Fibroblast of the aortic adventitia (primary cell): ENCODE data around the gene AP1M1. TPM values are rescaled to one million over a fixed set of nuclear protein-coding genes. Genes with fewer than 3 reads are reported as not detected.

Experiments used
- DNase-seq: peaks from one replicate; pipeline ENCODE4 v3.0.0-alpha.2; 2010; ENCODE audit warnings: low read depth
- H3K4me3 ChIP-seq: 2 replicates; pipeline ENCODE4 v1.5.1; 2011; ENCODE audit warnings: low read depth, mild to moderate bottlenecking, control low read depth, low read length, moderate library complexity
- CTCF ChIP-seq: IDR thresholded peaks from 2 replicates; pipeline ENCODE4 v1.5.1; 2011; ENCODE audit warnings: mild to moderate bottlenecking, low read length, control low read depth, inconsistent platforms; ENCODE audit not compliant: insufficient read depth
- small RNA-seq: library from RNA; depleted of rRNA; stranded (forward); fragments of <200 nt; gene quantifications from one replicate; pipeline ENCODE3, GENCODE V24; 2012
- total RNA-seq: library from RNA; depleted of rRNA; stranded (reverse); fragments of >200 nt; gene quantifications from 2 replicates; pipeline ENCODE4 v1.2.3, GENCODE V29; 2012; ENCODE audit warnings: low replicate concordance

AP1M1 gene
- total RNA-seq, 1 donor: 78.5 TPM

GRCh38 chr19:16290692-16291091 is 93.0 kb downstream of the AP1M1 start:
- no peak for DNase-seq
- H3K4me3 ChIP-seq: no peak overlapping the region
- no peak for TF ChIP-seq CTCF

GRCh38 chr19:16293118-16294091 is 95.7 kb downstream of the AP1M1 start:
- TF ChIP-seq CTCF: no peak
- peak overlapping the region; percentile 52 for H3K4me3 ChIP-seq
- peak; percentile 100 for DNase-seq

- peak; percentile 62 for DNase-seq
- no peak for TF ChIP-seq CTCF
- H3K4me3 ChIP-seq: no peak overlapping the region
These were observed 97.3 kb downstream of the AP1M1 start for GRCh38 chr19:16295057-16295456.

Small RNAs within 50 kb of the gene (small RNA-seq; reads per million reads assigned to genes)
- gene RF00017: not detected

Other genes starting within 250 kb of the AP1M1 start
- gene OR10H4, start 248.9 kb upstream of the AP1M1 start, total RNA-seq: not detected in 2 replicates
- 864 and 1,097 TPM in 2 replicates for gene TPM4, start 121.4 kb upstream of the AP1M1 start, total RNA-seq
- 15.5 and 99.9 TPM in 2 replicates for gene RAB8A, start 86.0 kb upstream of the AP1M1 start, total RNA-seq
- not detected in 2 replicates for gene HSH2D, start 54.2 kb upstream of the AP1M1 start, total RNA-seq
- not detected in 2 replicates for gene CIB3, start 24.4 kb upstream of the AP1M1 start, total RNA-seq
- 70.6 and 89.1 TPM in 2 replicates for gene FAM32A, start 12.5 kb upstream of the AP1M1 start, total RNA-seq
- gene KLF2, start 126.9 kb downstream of the AP1M1 start, total RNA-seq: 2.2 and 5.7 TPM in 2 replicates